GM21786 (cell line): ENCODE measurements around the gene TMEM222.

Experiments
- ATAC-seq: cut with Tn5 transposase; IDR thresholded peaks from one replicate; pipeline ENCODE4 v1.9.1; 2021; ENCODE audit not compliant: unreplicated experiment

The TMEM222 gene

DNA sequence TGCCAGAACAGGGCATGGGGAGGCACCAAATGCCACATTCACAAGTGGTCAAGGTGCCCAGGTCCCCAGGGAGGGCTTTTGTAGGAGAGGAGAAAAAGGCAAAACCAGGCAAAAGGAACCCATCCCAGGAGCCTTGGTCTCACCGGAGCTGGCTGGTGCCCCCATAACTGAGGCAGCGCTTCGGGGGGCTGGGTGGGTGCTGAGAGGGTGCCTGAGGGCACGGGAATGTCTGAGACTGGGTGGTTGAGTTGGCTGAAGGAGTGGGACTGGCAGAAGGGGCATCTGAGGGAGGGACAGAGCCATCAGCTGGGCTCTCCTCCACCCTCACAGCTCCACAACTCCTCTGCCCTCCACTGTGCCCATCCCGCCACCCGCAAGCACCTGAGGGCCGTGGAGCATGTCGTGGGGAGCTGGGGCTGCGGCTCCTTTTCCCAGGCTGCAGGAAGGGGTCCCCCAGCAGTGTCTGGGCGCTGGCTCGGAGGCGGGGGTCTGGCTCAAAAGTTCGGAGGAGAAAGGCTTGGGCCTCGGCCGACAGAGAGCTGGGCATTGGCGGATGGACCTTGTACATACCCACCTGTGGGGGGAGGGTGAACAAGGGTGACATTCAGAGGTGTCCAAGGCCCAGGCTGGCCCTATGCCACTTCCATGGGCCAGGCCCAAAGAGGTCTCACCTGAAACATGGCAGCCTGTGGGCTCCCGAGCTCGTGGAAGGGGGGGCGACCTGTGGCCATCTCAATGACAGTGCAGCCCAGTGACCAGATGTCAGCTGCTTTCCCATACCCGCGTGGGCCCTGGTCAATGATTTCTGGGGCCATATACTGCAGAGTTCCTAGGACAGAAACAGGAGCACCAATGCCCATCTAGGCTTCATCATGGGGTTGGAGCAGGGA lies 36.3 kb downstream of the TMEM222 start:
- ATAC-seq: no peak

DNA sequence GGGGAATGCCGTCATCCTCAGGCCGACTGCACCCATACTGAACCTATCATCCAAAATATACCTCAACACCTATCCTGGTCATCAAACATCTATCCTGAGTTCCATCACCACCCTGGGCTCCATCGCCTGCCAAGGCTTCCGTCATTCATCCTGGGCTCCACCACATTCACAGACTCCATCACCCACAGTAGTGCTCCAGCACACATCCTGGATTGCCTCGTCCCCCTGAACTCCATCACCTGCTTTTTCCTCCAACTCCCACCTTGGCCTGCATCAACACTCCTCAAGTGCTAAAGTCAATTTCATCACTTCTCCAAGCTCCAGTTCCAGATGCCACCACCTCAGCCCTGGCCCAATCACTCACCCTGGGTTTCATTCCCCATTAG lies 37.0 kb downstream of the TMEM222 start:
- no peak for ATAC-seq

DNA sequence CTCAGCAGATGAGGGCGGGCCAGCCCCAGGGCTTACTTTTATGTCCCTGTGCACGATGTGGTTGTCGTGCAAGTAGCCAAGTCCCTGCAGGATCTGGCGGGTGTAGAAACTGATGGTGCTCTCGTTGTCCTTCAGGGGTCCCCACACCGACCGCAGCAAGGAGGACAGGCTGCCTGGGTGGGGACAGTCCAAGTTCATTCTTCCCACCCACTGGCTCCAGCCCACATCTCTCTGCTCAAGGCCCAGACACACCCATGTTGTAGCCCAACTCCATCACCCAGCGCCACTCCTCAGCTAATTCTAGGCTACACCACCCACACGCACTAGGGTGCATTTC lies 37.8 kb downstream of the TMEM222 start:
- ATAC-seq: no peak

DNA sequence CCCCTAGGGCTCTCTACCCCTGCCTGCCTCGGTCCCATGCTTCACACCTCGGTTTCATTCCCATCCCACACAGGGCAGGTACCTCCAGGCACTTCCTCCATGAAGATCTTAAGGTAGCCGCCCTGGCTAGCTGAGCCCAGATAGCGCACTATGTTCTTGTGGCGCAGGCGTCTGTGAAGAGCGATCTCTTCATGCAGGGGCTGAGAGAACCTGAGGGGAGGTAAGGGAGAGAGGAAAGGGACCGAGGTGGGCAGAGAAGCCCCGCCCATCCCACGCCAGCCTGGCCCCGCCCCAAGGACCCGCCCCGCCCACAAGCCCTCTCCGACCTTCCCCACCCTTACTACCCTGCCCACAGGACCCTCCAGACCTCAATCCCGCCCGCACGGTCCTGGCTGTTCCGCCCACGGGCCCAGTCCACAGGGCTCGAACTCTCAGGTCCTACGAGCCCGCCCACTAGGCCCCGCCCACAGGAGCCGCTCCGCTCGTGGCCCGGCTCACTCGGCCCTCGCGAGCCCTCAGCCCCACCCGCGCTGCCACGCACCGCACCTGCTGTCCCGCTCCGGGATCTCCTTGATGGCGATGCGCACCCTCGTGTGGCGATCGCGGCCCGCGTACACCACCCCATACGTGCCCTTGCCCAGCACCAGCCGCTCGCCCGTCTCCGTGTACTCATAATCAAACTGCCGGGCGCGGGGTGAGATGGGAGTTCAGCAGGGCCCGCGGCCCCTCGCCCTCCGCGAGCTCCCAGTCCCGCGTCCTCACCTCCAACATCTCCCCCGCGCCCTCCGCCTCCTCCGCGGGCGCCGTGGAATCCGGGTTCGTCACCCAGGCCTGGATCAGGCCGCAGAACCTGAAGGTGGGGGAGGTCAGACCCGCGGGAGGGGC lies 38.4 kb downstream of the TMEM222 start:
- no peak for ATAC-seq

DNA sequence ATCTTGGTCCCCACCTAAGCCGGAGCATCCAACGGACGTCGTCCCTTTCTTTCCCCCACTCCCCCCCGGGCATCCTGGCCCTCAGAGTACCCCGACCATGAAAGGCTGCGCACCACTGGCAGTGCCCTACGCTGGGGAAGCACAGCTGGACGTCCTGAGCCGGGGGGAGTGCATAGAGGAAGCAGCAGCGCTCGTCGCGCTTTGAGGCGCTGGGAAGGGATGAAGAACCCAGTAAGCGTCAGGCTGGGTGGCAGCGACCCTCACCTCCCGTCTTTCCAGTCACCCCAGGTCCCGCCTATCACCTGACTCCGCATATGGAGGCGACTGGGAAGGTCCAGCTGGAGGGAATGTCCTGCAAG lies 39.1 kb downstream of the TMEM222 start:
- ATAC-seq: no peak

DNA sequence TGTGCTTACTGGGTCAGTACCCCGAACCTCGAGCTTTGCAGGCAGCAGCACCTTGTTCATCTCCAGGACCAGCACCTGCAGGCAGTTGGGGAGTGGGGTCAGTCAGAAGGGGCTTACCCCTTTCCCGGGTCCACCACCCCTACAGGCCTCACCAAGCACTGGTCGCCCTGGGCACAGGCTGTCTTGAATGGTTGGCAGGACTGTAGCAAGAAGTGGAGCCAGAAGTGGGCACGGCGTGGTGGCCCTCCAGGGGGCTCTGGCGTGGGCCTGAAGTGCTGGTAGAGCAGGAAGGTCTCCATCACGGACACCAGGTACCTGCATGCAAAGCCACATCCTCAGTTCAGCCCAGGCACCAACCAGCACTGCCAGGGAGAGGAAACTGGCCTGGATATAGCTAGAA lies 39.6 kb downstream of the TMEM222 start:
- no peak for ATAC-seq

DNA sequence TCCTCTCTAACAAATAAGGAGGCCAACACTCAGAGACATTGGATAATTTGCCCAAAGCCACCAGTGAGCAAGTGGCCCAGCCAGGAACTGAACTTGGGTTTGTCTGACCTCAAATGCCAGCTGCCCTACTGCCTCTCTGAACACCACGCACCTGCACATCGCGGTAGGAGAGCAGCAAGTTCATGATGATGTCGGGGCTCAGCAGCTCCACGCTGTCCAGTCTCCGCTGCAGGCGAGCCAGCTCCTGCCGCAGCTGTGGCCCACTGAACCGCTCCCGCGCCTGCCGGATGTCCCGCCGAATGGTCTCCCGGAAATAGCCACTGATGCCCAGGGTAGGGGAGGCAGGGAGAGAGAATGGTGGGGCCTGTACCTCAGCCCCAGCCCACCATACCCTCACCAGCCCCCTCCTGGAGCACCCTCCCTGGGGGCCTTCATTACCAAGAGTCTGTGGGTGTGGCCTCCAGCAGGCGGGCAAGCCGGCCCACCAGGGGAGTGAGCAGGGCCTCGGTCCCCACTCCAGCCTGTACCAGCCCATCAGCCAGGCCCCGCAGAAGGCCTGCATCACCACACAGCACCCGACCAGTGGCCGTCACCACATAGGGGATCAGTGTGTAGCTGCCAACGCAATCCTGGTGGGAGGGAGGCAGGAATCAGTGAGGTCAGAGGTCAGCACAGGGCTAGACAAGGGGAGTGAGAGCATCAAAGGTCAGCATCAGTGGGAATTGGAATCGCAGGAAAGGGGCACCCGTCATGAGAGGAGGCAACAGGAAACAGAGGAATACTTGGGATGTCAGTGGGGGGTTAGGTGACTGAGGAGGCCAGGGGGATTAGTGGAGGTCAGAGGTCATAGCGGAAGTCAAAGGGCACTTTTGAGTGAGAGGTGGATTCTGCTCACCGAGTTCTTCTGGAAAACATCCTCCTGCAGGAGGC lies 42.1 kb downstream of the TMEM222 start:
- ATAC-seq: no peak

DNA sequence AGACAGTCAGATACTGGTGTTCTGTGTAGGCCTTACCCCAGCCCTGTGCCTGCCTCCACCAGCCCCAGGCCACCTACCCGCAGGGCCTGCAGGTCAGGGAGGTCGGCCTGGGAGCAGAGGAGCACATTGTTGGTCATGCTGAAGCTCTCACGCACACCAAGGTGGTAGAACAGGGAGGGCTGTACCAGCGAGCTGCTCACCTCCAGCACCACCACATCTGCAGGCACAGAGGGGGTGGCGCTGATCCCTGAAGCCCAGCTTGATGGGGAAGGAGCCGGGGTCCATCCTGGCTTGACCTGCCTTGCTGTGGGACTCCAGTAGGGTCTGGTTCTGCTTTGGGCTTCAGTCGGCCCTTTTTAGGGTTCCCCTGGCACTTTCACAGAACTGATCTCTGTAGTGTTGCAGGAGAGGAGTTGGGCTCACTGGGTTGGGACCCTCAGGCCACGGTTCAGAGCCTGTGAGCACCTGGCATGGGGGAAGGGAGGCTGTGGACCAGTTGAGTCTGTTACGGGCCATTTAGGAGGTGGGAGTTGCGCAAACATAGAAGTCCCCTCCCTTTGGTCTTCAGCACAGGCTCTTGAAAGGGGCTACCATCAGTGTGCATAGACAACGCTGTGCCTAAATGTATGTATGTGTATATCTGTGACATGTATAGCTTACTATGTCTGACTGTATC lies 42.9 kb downstream of the TMEM222 start:
- ATAC-seq: no peak

DNA sequence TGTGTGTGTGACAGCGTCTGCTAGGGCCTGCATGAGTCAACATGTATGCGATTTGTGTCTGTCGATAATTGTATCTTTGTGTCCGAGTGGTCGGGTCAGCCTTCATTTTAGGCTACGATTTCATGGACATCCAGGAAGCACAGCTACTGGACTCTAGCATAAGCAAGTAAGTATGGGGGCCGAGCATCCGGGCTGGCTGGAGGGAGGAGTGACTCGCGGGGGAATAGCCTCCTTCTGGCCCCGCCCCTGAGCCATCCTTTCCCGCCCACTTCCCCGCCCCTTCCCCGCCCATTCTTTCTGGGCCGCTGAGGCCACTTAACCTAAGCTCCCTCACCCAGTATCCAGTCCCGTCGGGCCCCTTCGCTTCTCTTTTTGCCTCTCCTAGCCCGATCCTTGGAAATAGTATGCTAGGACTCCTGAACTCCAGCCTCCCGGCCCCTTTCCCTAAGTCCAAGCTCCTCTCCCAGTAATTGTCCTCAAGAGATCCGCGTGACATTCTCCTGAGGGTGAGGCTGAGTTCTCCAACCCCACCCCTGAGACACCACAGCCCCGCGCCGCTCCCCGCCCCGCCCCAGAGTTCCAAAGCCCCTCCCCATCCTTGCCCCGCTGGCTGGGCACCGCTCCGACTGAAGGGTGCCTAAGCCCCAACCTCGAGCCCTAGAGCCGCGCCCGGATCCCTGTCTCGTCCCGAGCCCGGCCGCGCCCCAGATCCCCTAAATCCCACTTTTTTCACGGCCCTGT lies 43.6 kb downstream of the TMEM222 start:
- no peak for ATAC-seq

DNA sequence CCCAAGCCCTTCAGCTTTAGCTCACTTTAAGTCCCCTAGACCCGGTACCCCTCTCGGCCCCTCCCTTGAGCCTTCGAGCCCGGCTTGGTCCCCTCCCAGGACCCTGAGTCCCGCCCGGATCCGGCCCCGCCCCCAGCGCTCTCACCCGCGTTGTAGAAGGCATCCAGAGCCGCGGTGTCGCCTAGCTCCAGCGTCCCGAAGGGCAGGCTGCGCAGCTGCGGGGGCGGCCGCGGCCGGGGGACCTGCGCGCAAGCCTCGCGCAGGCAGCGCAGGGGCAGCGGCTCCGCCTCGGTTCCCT lies 44.1 kb downstream of the TMEM222 start:
- ATAC-seq: no peak

DNA sequence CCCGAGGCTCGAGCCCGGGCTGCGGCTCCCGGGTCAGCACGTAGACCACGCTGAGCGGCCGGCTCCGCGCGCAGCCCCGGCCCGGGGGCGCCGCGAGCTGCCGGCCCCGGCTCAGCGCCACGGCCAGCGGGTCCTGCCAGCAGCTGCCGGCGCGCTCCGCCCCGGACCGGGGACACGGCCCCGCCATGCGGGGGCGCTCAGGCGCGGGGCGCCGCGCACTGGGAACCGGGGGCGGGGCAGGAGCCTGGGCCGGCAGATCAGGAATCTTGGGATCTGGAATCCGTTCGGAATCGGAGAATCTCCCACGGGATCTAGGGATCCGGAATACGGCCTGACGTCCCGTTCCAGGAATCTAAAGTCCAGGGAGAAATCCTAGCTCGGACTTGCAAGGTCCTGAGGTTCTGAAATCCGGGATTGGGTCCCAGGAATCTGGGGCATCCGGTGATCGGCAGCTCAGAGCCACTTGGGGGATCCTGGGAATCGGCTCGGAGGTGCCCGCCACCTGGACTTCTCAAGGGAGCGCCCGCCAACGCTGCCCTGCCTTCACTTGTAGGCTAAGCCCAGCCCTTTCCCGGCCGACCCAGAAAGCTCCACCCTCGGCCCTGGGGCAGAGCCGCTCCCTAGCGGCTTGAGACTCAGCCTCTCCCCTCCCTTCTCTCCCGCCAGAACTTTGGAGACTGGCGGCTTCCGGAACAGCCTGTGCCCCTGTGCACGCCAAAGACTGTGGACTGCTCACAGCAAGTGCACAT lies 44.6 kb downstream of the TMEM222 start, which contains the start of gene MAP3K6:
Gene MAP3K6, minus strand, starts transcription at position 551 of the 749 bp plus-strand sequence. Its CDS starts 364 bp downstream, at position 187.
- ATAC-seq: no peak

DNA sequence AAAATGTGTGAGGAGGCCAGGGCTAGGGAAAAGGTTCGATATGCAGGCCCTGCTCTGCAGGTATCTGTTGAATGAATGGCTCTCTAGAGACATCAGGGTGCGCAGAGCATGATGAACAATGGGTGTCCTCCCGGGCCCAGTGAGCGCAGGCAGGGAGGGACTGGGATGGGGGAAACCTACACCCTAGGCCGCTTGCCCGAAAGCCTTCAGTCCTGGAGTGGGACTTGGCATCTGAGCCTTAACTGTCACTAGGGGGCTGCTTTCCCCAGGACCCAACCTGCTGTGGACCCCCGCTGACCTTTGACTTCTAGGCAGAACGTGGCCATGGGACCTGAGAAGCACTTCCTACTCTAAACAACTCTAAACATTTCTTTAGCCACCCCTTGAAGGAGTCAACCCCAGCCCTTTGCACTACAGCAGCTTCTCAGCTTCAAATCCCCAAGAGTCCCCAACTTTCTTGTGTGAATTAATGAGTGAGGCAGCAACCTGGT lies 45.2 kb downstream of the TMEM222 start:
- ATAC-seq: no peak

DNA sequence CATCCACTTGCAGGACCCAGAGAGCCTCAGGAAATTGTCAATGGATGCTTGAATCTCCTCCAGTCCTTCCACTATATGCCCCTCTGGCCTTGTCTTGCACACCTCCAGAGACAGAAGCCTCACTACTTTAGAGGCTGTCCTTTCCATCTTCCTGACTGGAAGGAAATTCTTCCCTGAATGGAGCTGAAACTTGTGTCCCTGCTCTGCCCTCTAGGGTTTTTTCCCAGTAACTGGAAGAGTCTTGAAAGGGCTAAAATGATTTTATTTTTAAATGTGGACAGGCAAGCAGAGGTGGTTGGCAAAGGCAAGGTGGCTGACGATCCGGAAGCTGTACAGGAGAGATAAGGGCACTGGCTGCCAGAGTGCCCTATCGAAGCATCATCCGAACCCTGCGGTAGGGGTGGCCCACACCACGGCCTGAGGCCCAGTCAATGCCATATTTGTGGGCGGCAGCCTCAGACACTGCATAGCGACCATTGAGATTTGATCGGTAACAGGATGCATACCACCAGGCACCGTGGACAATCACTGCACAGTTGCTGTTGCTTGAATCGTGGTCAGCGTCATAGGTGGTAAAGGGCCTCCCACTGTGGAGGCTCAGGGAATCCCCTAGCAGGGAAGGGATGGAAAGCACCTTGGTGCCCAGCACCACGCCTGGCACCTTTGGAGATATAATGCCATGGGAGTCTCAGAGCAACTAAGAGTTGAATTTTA lies 47.1 kb downstream of the TMEM222 start:
- no peak for ATAC-seq

DNA sequence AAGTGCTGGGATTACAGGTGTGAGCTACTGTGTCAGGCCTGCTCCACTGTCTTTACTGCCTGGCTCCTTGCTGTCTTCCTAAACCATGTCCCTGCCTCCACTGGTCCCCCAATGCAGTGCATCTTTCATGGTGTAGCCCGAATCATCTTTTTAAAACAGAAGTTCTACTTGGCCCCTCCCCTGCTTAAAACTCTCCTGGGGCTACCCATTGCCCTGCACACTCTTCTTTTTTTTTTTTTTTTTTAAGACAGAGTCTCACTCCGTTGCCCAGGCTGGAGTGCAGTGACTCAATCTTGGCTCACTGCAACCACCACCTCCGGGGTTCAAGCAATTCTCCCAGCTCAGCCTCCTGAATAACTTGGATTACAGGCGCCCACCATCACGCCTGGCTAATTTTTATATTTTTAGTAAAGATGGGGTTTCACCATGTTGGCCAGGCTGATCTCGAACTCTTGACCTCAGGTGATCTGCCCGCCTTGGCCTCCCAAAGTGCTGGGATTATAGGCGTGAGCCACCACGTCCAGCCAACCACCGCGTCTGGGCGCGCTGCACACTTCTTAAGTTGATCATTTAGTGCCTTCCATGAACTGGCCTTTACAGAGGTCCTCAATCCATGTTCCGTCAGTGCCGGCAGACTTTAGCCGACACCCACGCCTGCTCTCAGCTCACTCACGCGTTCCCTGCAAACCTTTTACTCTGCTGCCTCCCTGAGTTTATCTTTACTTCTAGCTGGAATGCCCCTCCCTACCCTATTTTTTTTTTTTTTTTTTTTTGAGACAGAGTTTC lies 50.3 kb downstream of the TMEM222 start:
- no peak for ATAC-seq

DNA sequence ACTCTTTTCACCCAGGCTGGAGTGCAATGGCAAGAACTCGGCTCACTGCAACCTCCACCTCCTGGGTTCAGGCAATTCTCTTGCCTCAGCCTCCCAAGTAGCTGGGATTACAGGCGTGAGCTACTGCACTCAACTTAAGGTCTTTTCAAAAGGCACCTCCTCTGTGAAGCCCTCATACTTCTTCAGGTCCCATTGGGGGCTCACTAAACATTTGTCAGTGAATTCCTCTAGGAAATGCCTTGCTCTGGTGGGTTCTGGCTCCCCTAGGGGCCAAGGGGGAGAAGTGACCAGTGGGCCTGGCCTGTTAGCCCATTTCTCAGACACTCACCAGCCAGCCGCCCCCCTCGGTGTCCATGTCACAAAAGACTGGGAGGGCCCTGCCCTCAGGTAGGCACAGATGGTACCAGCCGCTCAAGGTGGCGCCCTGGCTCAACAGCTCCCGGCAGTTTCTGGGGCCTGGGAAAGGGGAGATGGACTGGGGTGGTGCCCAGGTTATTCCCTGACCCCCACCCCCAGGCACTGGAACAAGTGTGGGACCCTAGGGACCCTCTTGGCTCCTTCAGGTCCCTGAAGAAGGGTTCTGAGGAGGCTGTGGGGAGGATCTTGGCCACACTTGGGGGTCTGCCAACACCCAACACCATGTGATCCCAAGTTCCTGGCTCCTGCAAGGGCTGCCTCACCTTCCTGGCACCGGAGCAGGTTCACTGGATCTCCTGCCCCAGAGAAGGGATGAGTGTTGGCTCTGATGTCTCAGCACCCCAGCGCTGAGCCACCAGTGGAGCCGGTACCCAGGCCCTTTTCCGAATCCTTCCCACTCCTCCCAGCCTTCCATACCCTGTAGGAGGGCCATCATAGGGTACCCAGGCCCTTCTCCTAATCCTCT lies 51.1 kb downstream of the TMEM222 start:
- ATAC-seq: no peak

DNA sequence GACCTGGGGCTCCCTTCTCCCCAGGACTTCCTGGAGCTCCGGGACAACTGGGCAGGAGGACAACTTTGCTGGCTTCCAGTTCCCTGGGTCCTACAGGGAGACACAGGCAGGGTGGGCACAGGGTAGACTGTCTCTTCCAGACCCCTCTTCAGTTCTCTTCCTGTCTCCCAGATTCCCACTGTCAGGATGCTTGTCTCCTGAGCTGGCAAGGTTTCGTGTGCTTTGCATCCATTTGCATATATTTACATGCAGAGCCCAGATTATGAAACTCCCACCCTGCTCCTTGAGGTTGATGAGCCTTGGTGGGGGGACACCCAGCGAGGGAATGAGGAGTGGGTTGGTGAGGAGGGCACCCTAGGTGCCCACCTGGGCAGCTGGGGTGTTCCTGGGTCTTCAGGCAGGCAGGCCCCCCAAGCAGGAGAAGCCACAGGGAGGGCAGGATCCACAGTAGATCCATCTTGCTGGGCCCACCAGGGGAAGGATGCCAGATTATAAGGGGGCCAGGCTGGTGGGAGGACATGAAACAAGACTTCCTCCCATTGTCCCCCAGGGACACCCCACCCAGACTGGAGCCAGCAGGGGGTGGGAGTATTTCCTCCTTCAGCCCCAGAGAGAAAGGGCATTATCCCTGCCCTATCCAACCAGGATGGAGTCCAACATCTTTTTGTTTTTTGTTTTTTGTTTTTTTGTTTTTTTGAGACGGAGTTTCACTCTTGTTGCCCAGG lies 52.6 kb downstream of the TMEM222 start, which contains the start of gene FCN3:
Gene FCN3, minus strand, starts transcription at position 463 of the 725 bp plus-strand sequence. Its CDS starts 6 bp downstream, at position 457.
- no peak for ATAC-seq
